NOMO-1 treated with DMSO at 0.1 percent for 48 hours (cell line): ENCODE measurements around the gene ZYG11A.

Experiments used
- DNase-seq: peaks from one replicate; lab custom pipeline; 2025; ENCODE audit not compliant: unreplicated experiment; lab: John Stamatoyannopoulos, UW

ZYG11A gene

GRCh38 chr1:52876843-52877242, 34.3 kb downstream of the ZYG11A start:
- DNase-seq: no peak

DNA sequence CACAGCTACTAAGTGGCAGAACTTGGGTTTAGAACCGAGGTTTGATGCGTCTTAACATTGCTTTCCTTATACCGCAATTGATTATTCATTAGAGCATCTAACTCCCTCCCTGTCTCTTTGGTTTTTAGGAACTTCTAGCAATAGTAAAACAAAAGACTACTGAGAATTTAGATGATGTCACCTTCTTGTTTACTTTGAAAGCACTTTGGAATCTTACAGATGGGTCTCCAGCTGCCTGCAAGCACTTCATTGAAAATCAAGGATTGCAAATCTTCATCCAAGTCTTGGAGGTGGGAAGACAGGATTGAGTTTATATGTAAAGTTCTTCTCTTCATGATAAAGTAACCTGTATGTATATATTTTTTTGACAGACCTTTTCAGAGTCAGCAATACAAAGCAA, 35.0 kb downstream of the ZYG11A start:
- no peak for DNase-seq

- DNase-seq: no peak
Measured at GRCh38 chr1:52880206-52880605, 37.6 kb downstream of the ZYG11A start.

- no peak for DNase-seq
Measured at GRCh38 chr1:52887483-52887882, 44.9 kb downstream of the ZYG11A start.

GRCh38 chr1:52892424-52893215, 50.1 kb downstream of the ZYG11A start:
- DNase-seq: no peak

- DNase-seq: no peak
Measured at GRCh38 chr1:52899445-52899894, 56.9 kb downstream of the ZYG11A start.

GRCh38 chr1:52900402-52900801, 57.8 kb downstream of the ZYG11A start:
- DNase-seq: no peak

DNA sequence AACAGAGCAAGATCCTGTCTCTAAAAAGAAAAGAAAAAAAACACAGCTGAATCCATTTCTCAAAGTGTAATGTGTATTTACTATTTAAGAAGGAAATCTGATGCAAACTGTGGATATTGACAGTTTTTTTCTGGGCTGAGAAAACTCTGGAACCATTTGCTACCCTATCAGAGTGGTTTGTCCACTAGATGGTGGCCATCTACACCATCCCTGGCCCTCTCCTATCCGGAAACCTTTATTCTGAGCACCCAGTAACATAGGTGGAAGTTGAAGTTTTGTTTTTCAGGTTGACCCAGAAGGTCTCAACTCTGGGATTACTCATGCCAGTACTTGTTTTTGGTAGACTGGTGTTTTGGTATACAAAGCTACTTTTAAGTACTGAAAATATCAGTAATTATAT, 58.8 kb downstream of the ZYG11A start:
- DNase-seq: no peak

DNA sequence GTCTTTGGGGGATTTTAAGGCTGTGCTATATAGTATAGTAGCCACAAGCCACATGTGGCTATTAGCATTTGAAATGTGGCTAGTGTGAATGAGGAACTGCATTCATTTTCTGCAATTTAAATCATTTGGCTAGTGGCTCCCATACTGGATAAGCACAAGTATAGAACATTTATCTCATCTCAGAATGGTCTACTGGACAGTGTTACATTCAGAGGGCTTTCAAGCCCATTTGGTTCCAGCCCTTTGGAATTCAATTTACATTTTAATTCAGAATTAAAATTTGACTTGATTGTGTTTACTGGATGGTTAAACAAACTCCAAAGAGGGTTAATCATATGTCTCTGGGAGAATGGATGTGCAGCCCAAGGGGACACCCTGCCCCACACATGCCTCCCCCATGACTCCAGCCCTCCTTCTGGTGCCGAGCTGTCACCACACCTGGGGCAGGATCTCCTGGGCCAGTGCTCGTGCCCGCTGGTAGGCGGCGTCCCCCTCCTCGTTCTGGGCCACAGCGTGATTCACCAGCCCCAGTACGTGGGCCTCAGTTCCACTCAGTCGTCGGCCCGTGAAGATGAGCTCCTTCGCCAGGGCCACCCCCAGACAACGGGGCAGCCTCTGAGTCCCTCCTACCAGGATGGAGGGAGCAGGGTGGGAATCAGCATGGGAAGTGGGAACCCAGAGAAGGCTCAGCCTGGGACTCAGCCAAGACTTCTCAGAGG, 61.8 kb downstream of the ZYG11A start:
- DNase-seq: no peak

DNA sequence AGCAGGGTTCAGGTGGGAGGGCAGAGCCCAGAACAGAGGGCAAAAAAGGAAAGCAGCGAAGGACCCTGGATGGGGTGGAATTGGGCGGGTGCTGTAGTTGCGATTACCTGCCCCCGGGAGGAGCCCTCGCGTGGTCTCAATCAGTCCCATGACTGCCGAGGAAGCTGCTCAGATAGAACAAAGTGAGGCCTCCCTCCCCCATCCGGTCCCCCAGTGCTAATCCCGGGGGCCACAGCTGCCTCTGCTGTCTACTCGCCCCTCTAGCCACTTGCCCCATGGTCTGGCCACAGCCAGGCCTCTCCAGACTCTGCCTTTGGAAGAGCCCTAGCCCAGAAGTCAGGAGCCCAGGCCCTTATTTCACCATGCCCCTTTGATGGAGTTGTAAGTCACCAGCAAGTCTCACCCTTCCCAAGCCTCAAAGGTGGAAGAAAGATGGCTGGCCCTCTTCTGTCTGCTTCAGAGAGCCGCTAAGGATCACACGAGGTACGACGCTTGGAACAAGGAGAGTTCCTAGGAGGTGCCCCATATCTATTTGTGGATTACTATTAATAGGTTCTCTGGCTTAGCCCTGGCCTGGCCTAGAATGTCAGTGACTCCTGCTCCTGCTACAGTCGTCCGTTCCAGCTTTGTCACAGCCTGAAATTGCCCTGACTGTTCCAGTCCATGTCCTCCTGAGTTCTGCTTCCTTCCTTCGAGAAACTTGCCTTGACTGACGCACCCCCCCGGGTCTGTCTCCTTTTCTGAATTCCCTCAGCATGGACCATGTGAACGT, 62.6 kb downstream of the ZYG11A start:
- no peak for DNase-seq

DNA sequence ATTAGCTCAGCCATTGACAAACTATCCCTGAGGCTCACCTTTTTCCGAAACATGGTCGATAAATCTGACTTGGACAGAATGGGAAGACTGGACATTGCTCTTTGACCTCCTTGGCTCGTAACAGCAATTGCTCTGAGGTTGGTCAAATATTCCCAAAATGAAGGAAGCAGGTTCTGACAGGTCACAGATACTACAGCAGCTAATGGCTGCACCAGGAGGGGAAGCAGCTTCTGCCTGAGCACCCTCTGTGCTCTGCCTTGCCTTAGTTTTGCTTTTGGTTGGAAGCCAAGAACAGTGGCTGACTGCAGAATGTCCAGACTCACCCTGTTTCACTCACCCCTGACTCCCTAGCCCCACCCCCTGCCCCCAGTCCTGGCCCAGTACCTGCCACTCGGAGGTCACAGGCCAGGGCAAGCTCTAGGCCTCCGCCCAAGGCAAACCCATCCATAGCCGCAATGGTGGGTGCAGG, 63.6 kb downstream of the ZYG11A start:
- DNase-seq: no peak

- DNase-seq: no peak
Measured at GRCh38 chr1:52907068-52907811, 64.7 kb downstream of the ZYG11A start.

DNA sequence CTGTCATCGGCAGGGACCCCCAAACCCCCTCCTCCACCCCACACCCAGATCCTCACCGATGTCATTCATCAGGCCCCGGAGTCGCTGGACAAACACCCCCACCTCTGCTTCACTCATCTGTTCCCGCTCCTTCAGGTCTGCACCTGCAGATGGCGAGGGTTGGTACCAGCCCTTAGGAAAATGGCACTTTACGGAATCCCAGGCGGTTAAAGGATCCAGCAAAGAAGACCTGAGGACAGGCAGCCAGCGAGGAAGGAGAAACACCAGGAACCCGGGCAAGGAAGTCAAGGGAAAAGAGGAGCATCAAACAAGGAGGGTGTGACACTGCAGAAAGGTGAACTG, 65.2 kb downstream of the ZYG11A start:
- no peak for DNase-seq

DNA sequence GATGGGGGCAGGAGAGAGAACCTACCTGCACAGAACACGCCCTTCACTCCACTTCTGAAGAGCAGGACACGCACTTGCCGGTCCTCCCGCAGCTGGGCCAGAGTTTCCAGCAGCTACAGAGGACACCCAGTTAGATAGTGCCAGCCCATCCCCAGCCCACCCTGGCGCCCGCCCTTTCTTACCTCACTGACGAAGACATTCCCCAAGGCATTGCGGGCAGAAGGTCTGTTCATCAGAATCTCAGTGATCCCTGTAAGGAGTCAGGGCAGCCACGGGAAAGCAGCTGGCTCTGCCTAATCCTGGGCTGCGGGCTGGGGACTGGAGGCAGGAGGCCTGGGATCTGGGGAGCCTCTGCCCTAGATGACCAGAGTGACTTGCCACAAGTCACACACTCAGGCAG, 69.0 kb downstream of the ZYG11A start:
- no peak for DNase-seq

- no peak for DNase-seq
Measured at GRCh38 chr1:52913014-52913413, 70.5 kb downstream of the ZYG11A start.

GRCh38 chr1:52913537-52913936, 71.0 kb downstream of the ZYG11A start:
- DNase-seq: no peak

DNA sequence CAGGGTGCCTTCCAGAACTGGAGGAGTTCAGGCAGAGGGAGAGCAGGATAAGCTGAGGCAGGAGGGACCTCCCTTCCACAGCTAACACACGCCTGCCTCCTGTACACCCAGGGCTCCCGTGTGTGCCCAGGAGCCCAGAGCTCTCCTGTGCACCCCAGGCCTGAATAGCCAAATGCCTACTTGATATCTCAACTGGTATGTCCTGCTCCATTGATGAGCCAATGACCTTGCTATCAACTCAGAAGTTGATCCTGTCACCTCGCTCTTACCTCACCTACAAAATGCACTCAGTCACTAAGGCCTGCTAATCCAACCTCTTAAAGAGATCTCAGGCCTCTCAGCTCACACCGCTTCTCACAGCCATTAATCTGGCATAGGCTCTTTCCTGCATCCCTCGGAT, 71.9 kb downstream of the ZYG11A start:
- no peak for DNase-seq

- no peak for DNase-seq
Measured at GRCh38 chr1:52915211-52915854, 72.8 kb downstream of the ZYG11A start.

- no peak for DNase-seq
Measured at GRCh38 chr1:52915855-52916220, 73.3 kb downstream of the ZYG11A start.

DNA sequence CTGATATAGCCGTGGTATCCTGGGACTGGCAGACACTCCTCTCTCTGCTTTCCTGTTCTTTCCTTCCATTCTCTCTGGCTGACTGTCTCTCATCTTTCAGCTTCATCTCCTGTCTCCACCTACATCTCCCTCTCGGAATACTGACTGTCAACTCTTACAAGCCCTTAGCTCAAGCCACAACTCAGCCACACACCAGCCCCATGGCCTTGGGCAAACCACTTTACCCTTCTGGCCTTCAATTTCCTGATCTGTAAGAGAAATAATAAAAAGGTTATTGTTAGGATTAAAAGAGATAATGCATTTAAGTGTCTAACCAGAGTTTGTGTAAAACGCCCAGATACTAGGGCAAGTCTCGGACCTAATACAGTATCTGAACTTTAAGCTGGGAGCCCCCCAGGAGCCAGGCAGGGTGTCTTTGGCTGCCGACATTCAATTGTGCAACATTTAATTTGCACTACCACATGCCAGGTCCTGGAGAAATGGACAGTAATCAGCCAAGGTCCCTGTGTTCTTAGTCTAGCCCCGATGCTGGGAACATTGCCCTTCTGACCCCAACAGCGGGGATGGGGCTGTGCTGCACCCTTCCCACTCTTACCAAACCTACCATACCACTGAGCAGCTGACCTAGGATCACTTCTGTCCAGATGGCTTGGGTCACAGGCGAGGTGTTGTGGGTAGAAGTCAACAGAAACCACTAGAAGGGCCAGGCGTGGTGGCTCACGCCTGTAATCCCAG, 73.8 kb downstream of the ZYG11A start:
- DNase-seq: no peak
